Breast epithelium (tissue), 4 donors: ENCODE measurements around the gene KCTD2. TPM values are rescaled to one million over a fixed set of nuclear protein-coding genes. Genes with fewer than 3 reads are reported as not detected.
"Not testable (repeated sequence)": the region's sequence is repeated elsewhere in the genome, so short reads cannot be mapped to it uniquely, and the experiment has no call there.

Experiments
- DNase-seq, 2 donors: peaks; one replicate each; pipeline ENCODE4 v3.0.0-alpha.2; 2019; ENCODE audit warnings: low spot score in 2 of 2
- H3K27ac ChIP-seq, 2 donors: fragments of 200-600 bp; sonication (generic) in 1 of 2; one replicate each; pipeline ENCODE4 v1.5.1; 2016 to 2019; ENCODE audit warnings: mild to moderate bottlenecking in 1 of 2
- H3K27me3 ChIP-seq, 2 donors: fragments of 200-600 bp; sonication (generic) in 1 of 2; one replicate each; pipeline versions ENCODE4 v1.5.1 to v1.6.0; 2017 to 2019; ENCODE audit warnings: control low read depth in 1 of 2, mild to moderate bottlenecking in 1 of 2
- H3K36me3 ChIP-seq: fragments of 200-600 bp; one replicate; pipeline ENCODE4 v1.5.1; 2019
- H3K4me1 ChIP-seq, 2 donors: fragments of 200-600 bp; sonication (generic); one replicate each; pipeline ENCODE4 v1.5.1; 2016 to 2019; ENCODE audit warnings: control low read depth in 1 of 2
- H3K4me3 ChIP-seq, 3 donors: fragments of 200-600 bp; sonication (generic); 1 replicate in 2 of 3; 2 replicates in 1 of 3; pipeline ENCODE4 v1.5.1; 2016 to 2019; ENCODE audit warnings: mild to moderate bottlenecking in 3 of 3, moderate library complexity in 2 of 3
- H3K9me3 ChIP-seq, 2 donors: fragments of 200-600 bp; sonication (generic) in 1 of 2; one replicate each; pipeline ENCODE4 v1.5.1; 2016 to 2019; ENCODE audit warnings: control low read depth in 1 of 2
- POLR2A ChIP-seq: fragments of 450-650 bp; IDR thresholded peaks from one replicate; pipeline ENCODE4 v1.6.1; 2016; ENCODE audit warnings: antibody characterized with exemption, mild to moderate bottlenecking, moderate library complexity
- POLR2AphosphoS5 ChIP-seq, 3 donors: sonication (generic); formaldehyde crosslinking; IDR thresholded peaks; one replicate each; pipeline ENCODE4 v1.6.1; 2017; ENCODE audit warnings: antibody characterized with exemption in 3 of 3
- intact Hi-C: fragments of 100-400 bp; cut with DNase I; formaldehyde crosslinking; loops from one replicate; pipeline ENCODE4 v1.15.1; 2023; ENCODE audit warnings: low total_unique reads
- total RNA-seq, 3 donors: library from RNA; depleted of rRNA; stranded (reverse); fragments of >200 nt; gene quantifications; one replicate each; pipeline ENCODE4 v1.1.0, GENCODE V29; 2016
- TF ChIP-seq, protein P1 (sequence below), 3 donors: fragments of 450-650 bp; IDR thresholded peaks; one replicate each; pipeline ENCODE4 v1.5.1; 2016 to 2017; ENCODE audit warnings: antibody characterized with exemption in 3 of 3, mild to moderate bottlenecking in 3 of 3, moderate library complexity in 3 of 3

Gene KCTD2
- total RNA-seq, 3 donors from 2014 or later = 23.5 to 28.4 (median 24.6) TPM

DNA sequence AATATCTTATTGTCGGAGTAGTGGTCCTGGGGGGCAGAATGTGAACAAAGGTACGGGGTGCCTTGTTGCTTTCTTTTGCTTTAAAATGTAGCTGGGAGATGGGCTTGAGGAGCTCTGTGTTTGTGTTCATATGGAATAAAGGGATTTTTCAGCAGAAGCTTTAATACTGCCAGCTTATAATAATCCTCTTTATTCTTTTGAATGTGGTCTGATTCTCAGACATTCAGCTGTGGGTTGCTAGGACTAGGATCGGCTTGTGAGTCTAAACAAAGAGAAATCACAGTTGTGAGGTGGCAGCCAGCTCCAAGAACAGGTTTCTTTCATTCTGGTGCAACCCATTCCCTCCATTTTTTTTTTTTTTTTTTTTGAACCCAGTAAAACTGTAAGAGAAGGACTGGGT, 27.3 kb upstream of the KCTD2 start:
- no peaks in the 10 kb centered on the region for H3K36me3 ChIP-seq
- no peak overlapping the region for H3K4me3 ChIP-seq
- H3K27ac ChIP-seq = no peak overlapping the region
- H3K27me3 ChIP-seq = no peaks in the 10 kb centered on the region
- TF ChIP-seq, protein P1, sequence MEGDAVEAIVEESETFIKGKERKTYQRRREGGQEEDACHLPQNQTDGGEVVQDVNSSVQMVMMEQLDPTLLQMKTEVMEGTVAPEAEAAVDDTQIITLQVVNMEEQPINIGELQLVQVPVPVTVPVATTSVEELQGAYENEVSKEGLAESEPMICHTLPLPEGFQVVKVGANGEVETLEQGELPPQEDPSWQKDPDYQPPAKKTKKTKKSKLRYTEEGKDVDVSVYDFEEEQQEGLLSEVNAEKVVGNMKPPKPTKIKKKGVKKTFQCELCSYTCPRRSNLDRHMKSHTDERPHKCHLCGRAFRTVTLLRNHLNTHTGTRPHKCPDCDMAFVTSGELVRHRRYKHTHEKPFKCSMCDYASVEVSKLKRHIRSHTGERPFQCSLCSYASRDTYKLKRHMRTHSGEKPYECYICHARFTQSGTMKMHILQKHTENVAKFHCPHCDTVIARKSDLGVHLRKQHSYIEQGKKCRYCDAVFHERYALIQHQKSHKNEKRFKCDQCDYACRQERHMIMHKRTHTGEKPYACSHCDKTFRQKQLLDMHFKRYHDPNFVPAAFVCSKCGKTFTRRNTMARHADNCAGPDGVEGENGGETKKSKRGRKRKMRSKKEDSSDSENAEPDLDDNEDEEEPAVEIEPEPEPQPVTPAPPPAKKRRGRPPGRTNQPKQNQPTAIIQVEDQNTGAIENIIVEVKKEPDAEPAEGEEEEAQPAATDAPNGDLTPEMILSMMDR (IDR thresholded peaks at IDR 0.05) = no peak
- TF ChIP-seq POLR2AphosphoS5 (IDR thresholded peaks at IDR 0.05) = no peak
- TF ChIP-seq POLR2A = no peak
- intact Hi-C loops = loop anchor here (2.0 kb wide), 1 partner anchor 17 kb away; no protein-coding TSS in a partner anchor
- no peaks in the 10 kb centered on the region for H3K4me1 ChIP-seq
- no peaks in the 10 kb centered on the region for H3K9me3 ChIP-seq
- DNase-seq = no peak

GRCh38 chr17:75020331-75021110, 26.5 kb upstream of the KCTD2 start:
- Histone ChIP-seq H3K36me3 (no peaks in the 10 kb centered on the region), H3K9me3 (no peaks in the 10 kb centered on the region), H3K4me1 (no peaks in the 10 kb centered on the region), H3K4me3 (no peak overlapping the region), H3K27ac (no peak overlapping the region), H3K27me3 (no peaks in the 10 kb centered on the region)
- intact Hi-C loops = loop anchor here (2.0 kb wide), 1 partner anchor 18 kb away; no protein-coding TSS in a partner anchor
- no peak for TF ChIP-seq POLR2AphosphoS5 (IDR thresholded peaks at IDR 0.05)
- no peak for TF ChIP-seq POLR2A
- TF ChIP-seq, protein P1 (IDR thresholded peaks at IDR 0.05) = no peak
- no peak for DNase-seq

GRCh38 chr17:75024686-75025397, 22.2 kb upstream of the KCTD2 start:
- intact Hi-C loops = no loop called here
- TF ChIP-seq POLR2AphosphoS5 (IDR thresholded peaks at IDR 0.05) (no peak), POLR2A (no peak)
- TF ChIP-seq, protein P1 (IDR thresholded peaks at IDR 0.05) = no peak
- no peak for DNase-seq

GRCh38 chr17:75025398-75025734, 21.7 kb upstream of the KCTD2 start:
- H3K9me3 ChIP-seq, intact Hi-C loops, H3K4me3 ChIP-seq, H3K27me3 ChIP-seq, H3K4me1 ChIP-seq, H3K36me3 ChIP-seq, DNase-seq: not testable (repeated sequence)
- peak overlapping the region in 1 of 2 donors; percentile 7 for H3K27ac ChIP-seq

More at GRCh38 chr17:75024686-75025397, 22.2 kb upstream of the KCTD2 start:
- Histone ChIP-seq H3K4me3 (no peak overlapping the region), H3K27me3 (no peaks in the 10 kb centered on the region), H3K4me1 (no peaks in the 10 kb centered on the region), H3K36me3 (no peaks in the 10 kb centered on the region), H3K27ac (peak overlapping the region; percentile 7 to 17), H3K9me3 (no peaks in the 10 kb centered on the region)

GRCh38 chr17:75026650-75027049, 20.4 kb upstream of the KCTD2 start:
- intact Hi-C loops, H3K4me3 ChIP-seq, H3K27ac ChIP-seq, DNase-seq, H3K36me3 ChIP-seq, H3K9me3 ChIP-seq, H3K27me3 ChIP-seq, H3K4me1 ChIP-seq: not testable (repeated sequence)

DNA sequence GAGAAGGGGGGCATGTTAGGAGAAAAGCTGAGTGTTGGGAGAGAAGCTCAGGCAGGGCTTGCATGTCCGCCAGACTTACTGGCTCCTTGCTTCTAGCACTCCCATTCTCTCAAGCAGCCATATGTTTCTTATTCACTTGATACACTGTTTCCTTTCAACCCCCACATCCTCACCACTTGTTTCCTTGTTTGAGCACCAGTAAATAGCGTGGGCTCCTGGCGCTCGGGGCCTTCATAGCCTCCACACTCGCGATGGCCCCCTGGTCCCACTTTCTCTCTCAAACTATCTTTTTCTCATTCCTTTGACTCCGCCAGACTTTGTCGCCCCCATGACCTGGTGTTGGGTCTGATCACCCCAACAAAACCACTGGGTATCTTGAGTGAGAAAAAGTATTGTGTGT, 16.9 kb upstream of the KCTD2 start:
- DNase-seq = no peak
- no peaks in the 10 kb centered on the region for H3K9me3 ChIP-seq
- no peaks in the 10 kb centered on the region for H3K27me3 ChIP-seq
- no peak overlapping the region for H3K27ac ChIP-seq
- H3K4me3 ChIP-seq = no peak overlapping the region
- intact Hi-C loops = loop anchor here (10.0 kb wide), 1 partner anchor 45 kb away; the partner anchor contains the start of gene CDR2L
- H3K4me1 ChIP-seq = peaks cover 3 to 9% of the 10 kb centered on the region in 2 donors
- TF ChIP-seq, protein P1 (IDR thresholded peaks at IDR 0.05) = no peak
- TF ChIP-seq POLR2AphosphoS5 (IDR thresholded peaks at IDR 0.05) (no peak), POLR2A (no peak)
- H3K36me3 ChIP-seq = no peaks in the 10 kb centered on the region
